Measurements from ENCODE around the gene PLCL1.

GRCh38 chr2:198000417-198000816, 196.0 kb downstream of the PLCL1 start:
- TF ChIP-seq, protein P1, sequence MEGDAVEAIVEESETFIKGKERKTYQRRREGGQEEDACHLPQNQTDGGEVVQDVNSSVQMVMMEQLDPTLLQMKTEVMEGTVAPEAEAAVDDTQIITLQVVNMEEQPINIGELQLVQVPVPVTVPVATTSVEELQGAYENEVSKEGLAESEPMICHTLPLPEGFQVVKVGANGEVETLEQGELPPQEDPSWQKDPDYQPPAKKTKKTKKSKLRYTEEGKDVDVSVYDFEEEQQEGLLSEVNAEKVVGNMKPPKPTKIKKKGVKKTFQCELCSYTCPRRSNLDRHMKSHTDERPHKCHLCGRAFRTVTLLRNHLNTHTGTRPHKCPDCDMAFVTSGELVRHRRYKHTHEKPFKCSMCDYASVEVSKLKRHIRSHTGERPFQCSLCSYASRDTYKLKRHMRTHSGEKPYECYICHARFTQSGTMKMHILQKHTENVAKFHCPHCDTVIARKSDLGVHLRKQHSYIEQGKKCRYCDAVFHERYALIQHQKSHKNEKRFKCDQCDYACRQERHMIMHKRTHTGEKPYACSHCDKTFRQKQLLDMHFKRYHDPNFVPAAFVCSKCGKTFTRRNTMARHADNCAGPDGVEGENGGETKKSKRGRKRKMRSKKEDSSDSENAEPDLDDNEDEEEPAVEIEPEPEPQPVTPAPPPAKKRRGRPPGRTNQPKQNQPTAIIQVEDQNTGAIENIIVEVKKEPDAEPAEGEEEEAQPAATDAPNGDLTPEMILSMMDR (IDR thresholded peaks at IDR 0.05), result no peak
- TF ChIP-seq EP300 (IDR thresholded peaks at IDR 0.05) (no peak), POLR2A (IDR thresholded peaks at IDR 0.05) (no peak), POLR2AphosphoS5 (IDR thresholded peaks at IDR 0.05) (no peak)
